ENCODE results near the gene MPLKIP. TPM values are rescaled to one million over a fixed set of nuclear protein-coding genes. Genes with fewer than 3 reads are reported as not detected.

The MPLKIP gene
- total and polyA plus RNA-seq, 2 of the 4 experiments (the other 2 are of a cell fraction) = 12.7 to 28.9 TPM

DNA sequence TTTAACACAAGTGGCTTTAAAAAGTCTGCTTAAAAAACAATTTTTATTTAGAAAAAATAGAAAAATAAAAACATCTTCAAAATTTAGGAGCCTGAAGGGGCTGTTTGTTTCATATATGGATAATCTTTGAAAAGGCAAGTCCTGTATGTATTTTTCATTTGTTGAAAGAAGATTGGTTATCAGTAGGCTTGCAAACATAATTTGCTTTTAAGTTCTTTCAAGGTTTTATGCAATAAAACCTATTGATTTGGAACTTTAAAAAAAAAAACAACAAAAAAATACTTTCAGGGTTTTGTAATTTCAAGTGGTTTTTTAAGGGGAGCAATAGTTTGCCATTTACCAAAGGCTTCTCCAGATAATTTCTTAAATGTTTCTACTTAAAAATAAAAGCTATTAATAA, 35.6 kb downstream of the MPLKIP start:
- Histone ChIP-seq H3K4ac (ENCODE audit: low read depth, low read length) (no peak overlapping the region), H3K56ac (ENCODE audit: extremely low read depth, insufficient read depth, low read length) (no peak overlapping the region), H2BK15ac (ENCODE audit: low read depth, low read length) (no peak overlapping the region), H2BK20ac (ENCODE audit: low read depth, low read length) (no peak overlapping the region), H2BK5ac (ENCODE audit: low read depth, low read length, poor library complexity, severe bottlenecking) (no peak overlapping the region), H3K23ac (ENCODE audit: low read depth, low read length) (no peak overlapping the region), H2AK5ac (ENCODE audit: low read depth, low read length) (no peak overlapping the region), H2AFZ (replicated peaks; ENCODE audit: low read length, poor library complexity) (no peak overlapping the region), H3K36me3 (ENCODE audit: control insufficient read depth, insufficient read depth, low read length) (peaks cover 13% of the 10 kb centered on the region), H3K14ac (replicated peaks; ENCODE audit: low read depth, low read length) (no peak overlapping the region), H3K79me1 (ENCODE audit: low read depth in 1 of 2, low read length in 2 of 2) (peaks cover 9 to 14% of the 10 kb centered on the region in 2 experiments; a peak in 3 of 4 replicates), H4K91ac (ENCODE audit: insufficient read depth, low read depth, low read length) (no peak overlapping the region), H4K8ac (ENCODE audit: low read depth in 2 of 2, low read length in 2 of 2) (no peak overlapping the region), H2BK120ac (ENCODE audit: low read depth, low read length) (no peak overlapping the region), H3K9me1 (ENCODE audit: insufficient read depth, low read length) (no peaks in the 10 kb centered on the region), H3K18ac (ENCODE audit: low read depth, low read length) (no peak overlapping the region), H3K4me2 (ENCODE audit: low read depth, low read length) (no peak overlapping the region), H3K4me3 (ENCODE audit: insufficient read depth, low read depth, low read length) (no peak overlapping the region), H3K9ac (ENCODE audit: low read depth, low read length) (no peak overlapping the region), H3K27ac (ENCODE audit: insufficient read depth, low read length) (no peak overlapping the region), H4K20me1 (ENCODE audit: insufficient read depth, low read length) (0 out of 2 replicates have a peak, but pooled peaks cover 3% of the 10 kb centered on the region), H3K4me1 (ENCODE audit: control insufficient read depth, insufficient read depth, low read length) (no peaks in the 10 kb centered on the region), H3K9me3 (ENCODE audit: control insufficient read depth, insufficient read depth, low read length) (no peaks in the 10 kb centered on the region), H2AK9ac (replicated peaks; ENCODE audit: low read depth, low read length, poor library complexity) (no peak overlapping the region), H3K27me3 (ENCODE audit: control insufficient read depth, insufficient read depth, low read length) (no peaks in the 10 kb centered on the region), H4K5ac (ENCODE audit: low read depth, low read length) (no peak overlapping the region)
- ATAC-seq (ENCODE audit: low read depth) (no peak), DNase-seq (no peak)
- dilution Hi-C loops (cut with HindIII; ENCODE audit: low sequenced_read_pairs, unreplicated experiment) (no loop called here), in situ Hi-C loops (cut with MboI; ENCODE audit: low sequenced_read_pairs) (no loop called here), intact Hi-C loops (cut with micrococcal nuclease) (no loop called here)
- ChIA-PET CTCF (no interaction called here), POLR2A (ENCODE audit: unreplicated experiment) (no interaction called here)
- TF ChIP-seq CHD1 (IDR thresholded peaks at IDR 0.05; ENCODE audit: low read depth, low read length) (no peak), RAD21 (IDR thresholded peaks at IDR 0.05; ENCODE audit: low read length) (no peak), ELK1 (IDR thresholded peaks at IDR 0.05; ENCODE audit: borderline replicate concordance, low read depth, low read length) (no peak), RCOR1 (IDR thresholded peaks at IDR 0.05; ENCODE audit: insufficient replicate concordance, low read length) (no peak), CEBPB (IDR thresholded peaks at IDR 0.05; ENCODE audit: low read depth, low read length) (no peak), CTCF (conservative IDR thresholded peaks at IDR 0.05; ENCODE audit: low read depth, low read length) (no peak), SMC3 (IDR thresholded peaks at IDR 0.05; ENCODE audit: low read depth, low read length) (no peak)
- BruUV-seq (replicated peaks) = no TSS peak

Data from IMR-90 (cell line).